Measurements from ENCODE around the gene RERG.

Gene RERG

DNA sequence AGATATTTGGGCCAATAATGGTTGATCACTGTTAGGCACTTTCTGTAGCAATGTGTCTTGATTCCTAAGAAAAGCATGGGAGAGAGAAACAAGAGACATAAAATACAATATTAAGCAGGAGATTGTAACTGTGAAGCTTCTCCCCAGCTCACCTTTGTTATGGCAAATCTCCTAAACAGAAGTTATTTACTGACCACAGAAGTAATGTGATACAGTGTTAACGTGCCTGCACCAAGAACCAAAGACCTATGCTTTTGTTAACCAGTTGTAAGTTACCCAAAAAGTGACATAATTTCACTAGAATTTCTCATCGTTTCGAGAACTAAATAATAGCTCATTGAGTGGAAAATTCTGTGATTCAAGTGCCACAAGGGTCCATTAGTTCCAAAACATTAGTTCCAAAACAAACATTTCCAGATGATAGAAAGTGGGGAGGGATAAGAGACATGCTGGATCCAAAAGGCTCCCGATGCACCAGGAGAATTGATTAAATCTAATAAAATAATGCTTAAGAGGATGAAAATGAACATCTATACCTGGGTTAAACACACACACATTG, 14.3 kb downstream of the RERG start:
- no peaks in the 10 kb centered on the region for H3K36me3 ChIP-seq (ENCODE audit: control insufficient read depth, insufficient read depth, low read length)
- H3K4me3 ChIP-seq (ENCODE audit: insufficient read depth, low read depth, low read length, poor library complexity, severe bottlenecking): no peak overlapping the region
- H3K27me3 ChIP-seq (replicated peaks; ENCODE audit: control insufficient read depth, insufficient read depth, low read length, poor library complexity, severe bottlenecking): no peaks in the 10 kb centered on the region
- no peak overlapping the region for H3K27ac ChIP-seq (ENCODE audit: insufficient read depth, low read length, poor library complexity, severe bottlenecking)
- no peaks in the 10 kb centered on the region for H3K9me3 ChIP-seq (ENCODE audit: control insufficient read depth, low read length)
- H3K4me1 ChIP-seq (ENCODE audit: control insufficient read depth, insufficient read depth, low read length, poor library complexity, severe bottlenecking): no peaks in the 10 kb centered on the region
- DNase-seq: no peak

GRCh38 chr12:15206338-15206737, 14.9 kb downstream of the RERG start:
- no peaks in the 10 kb centered on the region for H3K9me3 ChIP-seq (ENCODE audit: control insufficient read depth, low read length)
- H3K36me3 ChIP-seq (ENCODE audit: control insufficient read depth, insufficient read depth, low read length): no peaks in the 10 kb centered on the region
- H3K27ac ChIP-seq (ENCODE audit: insufficient read depth, low read length, poor library complexity, severe bottlenecking): no peak overlapping the region
- H3K4me3 ChIP-seq (ENCODE audit: insufficient read depth, low read depth, low read length, poor library complexity, severe bottlenecking): no peak overlapping the region
- no peaks in the 10 kb centered on the region for H3K4me1 ChIP-seq (ENCODE audit: control insufficient read depth, insufficient read depth, low read length, poor library complexity, severe bottlenecking)
- H3K27me3 ChIP-seq (replicated peaks; ENCODE audit: control insufficient read depth, insufficient read depth, low read length, poor library complexity, severe bottlenecking): no peaks in the 10 kb centered on the region
- no peak for DNase-seq

GRCh38 chr12:15205341-15206010, 15.7 kb downstream of the RERG start:
- DNase-seq: no peak
- no peaks in the 10 kb centered on the region for H3K4me1 ChIP-seq (ENCODE audit: control insufficient read depth, insufficient read depth, low read length, poor library complexity, severe bottlenecking)
- no peaks in the 10 kb centered on the region for H3K27me3 ChIP-seq (replicated peaks; ENCODE audit: control insufficient read depth, insufficient read depth, low read length, poor library complexity, severe bottlenecking)
- H3K9me3 ChIP-seq (ENCODE audit: control insufficient read depth, low read length): no peaks in the 10 kb centered on the region
- no peak overlapping the region for H3K4me3 ChIP-seq (ENCODE audit: insufficient read depth, low read depth, low read length, poor library complexity, severe bottlenecking)
- no peaks in the 10 kb centered on the region for H3K36me3 ChIP-seq (ENCODE audit: control insufficient read depth, insufficient read depth, low read length)
- H3K27ac ChIP-seq (ENCODE audit: insufficient read depth, low read length, poor library complexity, severe bottlenecking): no peak overlapping the region

GRCh38 chr12:15201456-15201855, 19.8 kb downstream of the RERG start:
- H3K4me3 ChIP-seq (ENCODE audit: insufficient read depth, low read depth, low read length, poor library complexity, severe bottlenecking): no peak overlapping the region
- H3K27me3 ChIP-seq (replicated peaks; ENCODE audit: control insufficient read depth, insufficient read depth, low read length, poor library complexity, severe bottlenecking): no peaks in the 10 kb centered on the region
- H3K36me3 ChIP-seq (ENCODE audit: control insufficient read depth, insufficient read depth, low read length): no peaks in the 10 kb centered on the region
- H3K27ac ChIP-seq (ENCODE audit: insufficient read depth, low read length, poor library complexity, severe bottlenecking): no peak overlapping the region
- H3K4me1 ChIP-seq (ENCODE audit: control insufficient read depth, insufficient read depth, low read length, poor library complexity, severe bottlenecking): no peaks in the 10 kb centered on the region
- H3K9me3 ChIP-seq (ENCODE audit: control insufficient read depth, low read length): no peaks in the 10 kb centered on the region
- DNase-seq: no peak

- no peaks in the 10 kb centered on the region for H3K4me1 ChIP-seq (ENCODE audit: control insufficient read depth, insufficient read depth, low read length, poor library complexity, severe bottlenecking)
- no peaks in the 10 kb centered on the region for H3K27me3 ChIP-seq (replicated peaks; ENCODE audit: control insufficient read depth, insufficient read depth, low read length, poor library complexity, severe bottlenecking)
- H3K9me3 ChIP-seq (ENCODE audit: control insufficient read depth, low read length): no peaks in the 10 kb centered on the region
- H3K36me3 ChIP-seq (ENCODE audit: control insufficient read depth, insufficient read depth, low read length): no peaks in the 10 kb centered on the region
- no peak overlapping the region for H3K4me3 ChIP-seq (ENCODE audit: insufficient read depth, low read depth, low read length, poor library complexity, severe bottlenecking)
- no peak overlapping the region for H3K27ac ChIP-seq (ENCODE audit: insufficient read depth, low read length, poor library complexity, severe bottlenecking)
- DNase-seq: no peak
These were observed 20.2 kb downstream of the RERG start for GRCh38 chr12:15201056-15201455.

DNA sequence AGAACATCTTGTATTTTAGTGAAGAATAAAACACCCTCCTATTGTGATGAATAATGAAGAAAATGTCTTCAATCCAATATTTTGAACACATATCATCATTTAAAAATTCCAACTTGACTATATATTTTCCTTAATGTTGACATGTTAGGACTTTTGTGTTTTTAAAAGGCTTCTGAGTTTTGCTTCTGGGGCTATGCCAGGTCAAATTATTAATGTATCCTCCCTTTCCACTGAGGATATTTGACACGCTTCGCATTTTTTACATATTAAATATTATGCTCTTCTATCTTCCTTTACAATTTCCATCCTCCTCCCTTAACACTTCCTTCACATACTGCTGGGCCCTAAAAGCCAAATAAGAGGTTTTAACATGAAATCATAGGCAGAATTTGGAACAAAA, 20.6 kb downstream of the RERG start:
- H3K27ac ChIP-seq (ENCODE audit: insufficient read depth, low read length, poor library complexity, severe bottlenecking): no peak overlapping the region
- no peak for DNase-seq

DNA sequence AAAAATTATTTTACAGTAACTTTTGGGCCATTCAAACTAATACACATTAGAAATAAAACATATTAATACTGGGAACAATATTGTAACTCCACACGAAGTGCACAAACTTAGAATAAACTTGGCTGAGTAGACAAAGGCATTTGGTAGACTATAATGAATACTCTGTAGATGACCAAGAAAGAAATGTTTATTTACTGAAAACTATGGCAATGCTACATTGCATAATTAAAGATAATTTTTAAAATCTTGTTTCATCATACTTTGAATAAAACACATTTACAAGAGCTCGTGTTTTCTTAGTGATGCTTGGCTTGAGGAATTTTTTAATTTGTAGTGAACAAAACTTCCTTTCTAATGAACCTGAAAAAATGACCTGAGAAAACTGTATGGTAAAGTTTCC, 21.3 kb downstream of the RERG start:
- no peak overlapping the region for H3K4me3 ChIP-seq (ENCODE audit: insufficient read depth, low read depth, low read length, poor library complexity, severe bottlenecking)
- no peaks in the 10 kb centered on the region for H3K36me3 ChIP-seq (ENCODE audit: control insufficient read depth, insufficient read depth, low read length)
- H3K27ac ChIP-seq (ENCODE audit: insufficient read depth, low read length, poor library complexity, severe bottlenecking): no peak overlapping the region
- H3K27me3 ChIP-seq (replicated peaks; ENCODE audit: control insufficient read depth, insufficient read depth, low read length, poor library complexity, severe bottlenecking): no peaks in the 10 kb centered on the region
- DNase-seq: no peak
- no peaks in the 10 kb centered on the region for H3K4me1 ChIP-seq (ENCODE audit: control insufficient read depth, insufficient read depth, low read length, poor library complexity, severe bottlenecking)
- no peaks in the 10 kb centered on the region for H3K9me3 ChIP-seq (ENCODE audit: control insufficient read depth, low read length)

More for the DNA sequence above, 20.6 kb downstream of the RERG start:
- H3K4me1 ChIP-seq (ENCODE audit: control insufficient read depth, insufficient read depth, low read length, poor library complexity, severe bottlenecking): no peaks in the 10 kb centered on the region
- H3K4me3 ChIP-seq (ENCODE audit: insufficient read depth, low read depth, low read length, poor library complexity, severe bottlenecking): no peak overlapping the region
- H3K27me3 ChIP-seq (replicated peaks; ENCODE audit: control insufficient read depth, insufficient read depth, low read length, poor library complexity, severe bottlenecking): no peaks in the 10 kb centered on the region
- H3K36me3 ChIP-seq (ENCODE audit: control insufficient read depth, insufficient read depth, low read length): no peaks in the 10 kb centered on the region
- no peaks in the 10 kb centered on the region for H3K9me3 ChIP-seq (ENCODE audit: control insufficient read depth, low read length)

- Histone ChIP-seq H3K27ac (ENCODE audit: insufficient read depth, low read length, poor library complexity, severe bottlenecking) (no peak overlapping the region), H3K9me3 (ENCODE audit: control insufficient read depth, low read length) (no peaks in the 10 kb centered on the region), H3K4me3 (ENCODE audit: insufficient read depth, low read depth, low read length, poor library complexity, severe bottlenecking) (no peak overlapping the region), H3K36me3 (ENCODE audit: control insufficient read depth, insufficient read depth, low read length) (no peaks in the 10 kb centered on the region), H3K4me1 (ENCODE audit: control insufficient read depth, insufficient read depth, low read length, poor library complexity, severe bottlenecking) (no peaks in the 10 kb centered on the region), H3K27me3 (replicated peaks; ENCODE audit: control insufficient read depth, insufficient read depth, low read length, poor library complexity, severe bottlenecking) (no peaks in the 10 kb centered on the region)
- DNase-seq: no peak
These were observed 24.3 kb downstream of the RERG start for GRCh38 chr12:15196678-15197505.

DNA sequence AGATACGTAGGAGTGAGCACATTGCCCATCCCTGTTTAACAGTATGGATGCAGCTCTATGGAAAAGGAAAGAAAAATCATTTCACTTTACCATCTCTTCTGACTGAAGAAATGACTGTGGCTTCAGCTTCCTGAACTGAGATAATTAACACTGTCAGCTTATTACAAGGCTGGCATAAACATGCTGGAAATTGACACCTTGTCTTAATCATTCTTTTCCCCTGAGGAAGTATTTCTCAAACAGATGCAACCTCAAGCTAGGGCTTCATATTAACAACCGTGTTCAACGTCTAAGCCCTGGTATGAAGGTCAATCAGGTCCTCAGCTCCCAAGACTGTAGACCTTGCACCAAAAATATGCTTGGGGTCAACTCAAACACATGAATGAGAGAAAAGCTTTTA, 25.0 kb downstream of the RERG start:
- Histone ChIP-seq H3K4me1 (ENCODE audit: control insufficient read depth, insufficient read depth, low read length, poor library complexity, severe bottlenecking) (no peaks in the 10 kb centered on the region), H3K36me3 (ENCODE audit: control insufficient read depth, insufficient read depth, low read length) (no peaks in the 10 kb centered on the region), H3K4me3 (ENCODE audit: insufficient read depth, low read depth, low read length, poor library complexity, severe bottlenecking) (no peak overlapping the region), H3K27me3 (replicated peaks; ENCODE audit: control insufficient read depth, insufficient read depth, low read length, poor library complexity, severe bottlenecking) (no peaks in the 10 kb centered on the region), H3K9me3 (ENCODE audit: control insufficient read depth, low read length) (no peaks in the 10 kb centered on the region), H3K27ac (ENCODE audit: insufficient read depth, low read length, poor library complexity, severe bottlenecking) (no peak overlapping the region)
- DNase-seq: no peak
